ENCODE results near the gene PRIMA1. TPM values are rescaled to one million over a fixed set of nuclear protein-coding genes. Genes with fewer than 3 reads are reported as not detected.

PRIMA1 gene
- total RNA-seq, 4 donors from 2014 or later, result 14.0 to 28.8 (median 16.4) TPM

DNA sequence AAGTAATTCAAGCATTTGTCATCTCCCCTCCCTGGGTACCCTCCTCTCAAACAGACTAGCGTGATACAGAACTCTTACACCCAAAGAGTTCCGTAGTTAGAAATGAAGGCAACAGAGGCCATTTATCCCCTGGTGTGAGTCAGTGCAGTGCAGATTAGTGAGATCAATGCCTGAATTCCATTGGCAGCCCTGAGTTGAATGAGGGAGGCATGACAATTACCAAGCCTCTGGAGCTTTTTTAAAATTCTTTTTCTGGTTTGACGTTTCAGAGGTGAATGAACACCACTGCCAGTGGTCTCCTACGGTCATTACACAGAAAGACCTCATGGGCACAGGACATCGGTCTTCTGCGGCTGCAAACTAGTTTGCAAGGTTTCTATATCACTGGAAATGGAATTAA lies 94.4 kb downstream of the PRIMA1 start:
- TF ChIP-seq EP300 (IDR thresholded peaks at IDR 0.05), result no peak
- no peak for TF ChIP-seq POLR2AphosphoS5 (IDR thresholded peaks at IDR 0.05)
- TF ChIP-seq, protein P1, sequence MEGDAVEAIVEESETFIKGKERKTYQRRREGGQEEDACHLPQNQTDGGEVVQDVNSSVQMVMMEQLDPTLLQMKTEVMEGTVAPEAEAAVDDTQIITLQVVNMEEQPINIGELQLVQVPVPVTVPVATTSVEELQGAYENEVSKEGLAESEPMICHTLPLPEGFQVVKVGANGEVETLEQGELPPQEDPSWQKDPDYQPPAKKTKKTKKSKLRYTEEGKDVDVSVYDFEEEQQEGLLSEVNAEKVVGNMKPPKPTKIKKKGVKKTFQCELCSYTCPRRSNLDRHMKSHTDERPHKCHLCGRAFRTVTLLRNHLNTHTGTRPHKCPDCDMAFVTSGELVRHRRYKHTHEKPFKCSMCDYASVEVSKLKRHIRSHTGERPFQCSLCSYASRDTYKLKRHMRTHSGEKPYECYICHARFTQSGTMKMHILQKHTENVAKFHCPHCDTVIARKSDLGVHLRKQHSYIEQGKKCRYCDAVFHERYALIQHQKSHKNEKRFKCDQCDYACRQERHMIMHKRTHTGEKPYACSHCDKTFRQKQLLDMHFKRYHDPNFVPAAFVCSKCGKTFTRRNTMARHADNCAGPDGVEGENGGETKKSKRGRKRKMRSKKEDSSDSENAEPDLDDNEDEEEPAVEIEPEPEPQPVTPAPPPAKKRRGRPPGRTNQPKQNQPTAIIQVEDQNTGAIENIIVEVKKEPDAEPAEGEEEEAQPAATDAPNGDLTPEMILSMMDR (IDR thresholded peaks at IDR 0.05), result no peak
- no peak for TF ChIP-seq POLR2A (IDR thresholded peaks at IDR 0.05)
- H3K4me1 ChIP-seq, result no peaks in the 10 kb centered on the region
- no peaks in the 10 kb centered on the region for H3K27me3 ChIP-seq
- 62 to 82% methylated on average over 5 to 6 of the region's 6 CpGs for WGBS, 2 donors (ENCODE audit: low coverage in 1 of 2)
- no peak overlapping the region for H3K27ac ChIP-seq
- no peak overlapping the region for H3K4me3 ChIP-seq
- no peaks in the 10 kb centered on the region for H3K36me3 ChIP-seq
- peaks cover 0 to 8% (median 0%) of the 10 kb centered on the region in 3 donors for H3K9me3 ChIP-seq
- ATAC-seq, result no peak

DNA sequence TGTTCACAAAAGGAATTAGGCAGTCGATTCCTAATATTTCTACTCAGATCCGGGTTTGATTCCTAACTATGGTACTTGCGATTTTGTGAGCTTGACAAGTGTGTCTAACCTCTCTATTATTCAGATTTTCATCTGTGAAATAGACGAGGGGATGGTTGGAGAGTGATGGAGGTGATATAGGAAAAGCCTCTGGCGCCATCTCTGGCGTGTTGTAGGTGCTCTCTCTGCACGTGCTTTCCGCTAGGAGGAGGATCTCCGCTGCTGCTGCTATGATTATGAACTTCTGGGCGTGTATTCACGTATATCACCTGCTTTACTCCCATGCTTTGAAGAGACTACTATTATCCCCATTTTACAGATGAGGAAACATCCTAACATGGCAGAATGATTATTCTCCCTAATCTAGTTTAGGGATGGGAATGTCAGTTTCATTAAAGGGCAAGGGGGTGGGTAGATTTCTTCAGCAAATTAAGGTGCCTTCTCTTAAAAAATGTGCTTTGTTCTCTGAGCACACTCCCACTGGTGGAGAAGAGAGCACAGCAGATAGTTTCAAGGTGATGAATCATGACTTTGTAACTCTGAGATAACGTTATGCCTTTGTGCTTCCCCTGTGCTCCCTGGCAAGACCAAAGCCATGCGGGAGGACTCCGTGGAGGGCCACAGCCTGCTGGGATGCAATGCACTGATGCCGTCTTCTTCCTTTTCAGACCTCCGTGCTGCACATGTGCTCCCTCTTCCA lies 97.1 kb downstream of the PRIMA1 start:
- no peak overlapping the region for H3K27ac ChIP-seq
- H3K4me3 ChIP-seq, result no peak overlapping the region
- no peaks in the 10 kb centered on the region for H3K4me1 ChIP-seq
- peaks cover 9% of the 10 kb centered on the region for H3K27me3 ChIP-seq
- 82 to 84% methylated on average over 9 to 16 of the region's 16 CpGs for WGBS, 2 donors (ENCODE audit: low coverage in 1 of 2)
- no peaks in the 10 kb centered on the region for H3K36me3 ChIP-seq
- no peaks in the 10 kb centered on the region for H3K9me3 ChIP-seq
- ATAC-seq, result no peak
- TF ChIP-seq POLR2A (IDR thresholded peaks at IDR 0.05) (no peak), POLR2AphosphoS5 (IDR thresholded peaks at IDR 0.05) (no peak), EP300 (IDR thresholded peaks at IDR 0.05) (no peak)
- TF ChIP-seq, protein P1 (IDR thresholded peaks at IDR 0.05), result no peak

DNA sequence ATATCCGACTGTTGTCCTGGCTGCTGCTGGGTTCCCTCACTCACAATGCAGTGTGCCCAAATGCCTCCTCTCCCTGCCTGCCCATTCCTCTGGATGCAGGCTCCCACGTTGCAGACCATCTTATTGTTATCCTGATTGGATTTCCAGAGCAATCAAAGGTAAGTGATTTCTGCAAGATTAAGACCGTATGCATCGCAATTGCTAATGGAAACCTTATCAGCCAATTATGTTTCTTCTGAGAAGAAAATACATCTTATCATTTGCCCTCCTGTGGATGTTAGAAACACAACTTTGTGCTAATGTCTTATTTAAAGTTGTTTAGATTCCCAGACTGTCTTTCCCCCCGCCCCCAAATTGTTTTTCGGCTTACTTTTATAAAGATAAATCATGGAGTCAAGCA lies 98.1 kb downstream of the PRIMA1 start:
- Histone ChIP-seq H3K4me1 (no peaks in the 10 kb centered on the region), H3K9me3 (no peaks in the 10 kb centered on the region), H3K27me3 (peaks cover 9% of the 10 kb centered on the region), H3K27ac (no peak overlapping the region), H3K36me3 (no peaks in the 10 kb centered on the region), H3K4me3 (no peak overlapping the region)
- TF ChIP-seq EP300 (IDR thresholded peaks at IDR 0.05) (no peak), POLR2AphosphoS5 (IDR thresholded peaks at IDR 0.05) (no peak), POLR2A (IDR thresholded peaks at IDR 0.05) (no peak)
- TF ChIP-seq, protein P1 (IDR thresholded peaks at IDR 0.05), result no peak
- no peak for ATAC-seq
- WGBS, 2 donors (ENCODE audit: low coverage in 1 of 2), result 42 to 75% methylated on average over 5 to 6 of the region's 6 CpGs

DNA sequence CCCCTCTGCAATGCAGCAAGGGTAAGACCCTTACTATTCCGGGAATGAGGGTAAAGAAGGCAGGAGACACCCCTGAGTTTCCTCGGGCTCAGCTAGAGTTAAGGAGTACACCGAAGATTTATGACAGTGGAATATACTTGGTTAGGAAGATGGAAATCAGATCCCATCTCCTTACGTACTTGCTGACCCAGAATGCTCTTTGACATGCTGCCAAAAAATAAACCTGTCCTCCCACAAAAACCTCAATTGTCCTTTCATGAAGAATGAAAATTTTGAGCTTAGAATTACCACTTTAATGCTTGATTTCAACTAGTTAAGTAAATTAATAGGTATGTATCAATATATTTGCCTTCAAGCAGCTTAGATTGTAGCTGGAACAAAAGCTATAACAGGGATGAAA lies 99.5 kb downstream of the PRIMA1 start:
- ATAC-seq, result no peak
- H3K27me3 ChIP-seq, result peaks cover 9% of the 10 kb centered on the region
- no peaks in the 10 kb centered on the region for H3K4me1 ChIP-seq
- no peaks in the 10 kb centered on the region for H3K9me3 ChIP-seq
- no peak overlapping the region for H3K4me3 ChIP-seq
- 47 to 65% methylated on average over 3 to 4 of the region's 4 CpGs for WGBS, 2 donors (ENCODE audit: low coverage in 1 of 2)
- H3K27ac ChIP-seq, result no peak overlapping the region
- TF ChIP-seq EP300 (IDR thresholded peaks at IDR 0.05) (no peak), POLR2A (IDR thresholded peaks at IDR 0.05) (no peak), POLR2AphosphoS5 (IDR thresholded peaks at IDR 0.05) (no peak)
- TF ChIP-seq, protein P1 (IDR thresholded peaks at IDR 0.05), result no peak
- no peaks in the 10 kb centered on the region for H3K36me3 ChIP-seq

DNA sequence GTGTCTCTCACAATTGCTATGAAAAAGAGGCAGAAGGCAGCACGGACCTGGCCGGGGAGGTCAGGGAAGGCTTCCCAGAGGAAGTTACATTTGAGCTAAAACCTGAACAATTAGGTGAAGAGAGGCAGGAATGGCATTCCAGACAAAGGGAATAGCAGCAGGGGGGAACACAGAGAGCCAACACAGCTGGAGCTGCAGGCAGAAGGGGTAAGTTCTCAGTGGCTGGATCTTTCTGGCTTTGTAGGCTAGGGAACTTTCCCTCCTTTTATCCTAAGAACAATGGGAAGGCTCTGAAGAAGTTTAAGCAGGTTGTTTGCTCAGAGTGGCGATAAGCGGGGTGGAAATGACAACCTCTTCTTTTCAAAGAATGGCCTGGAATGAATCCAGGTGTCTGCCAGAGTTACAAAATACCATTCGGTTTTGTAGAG lies 100.0 kb downstream of the PRIMA1 start:
- Histone ChIP-seq H3K4me3 (no peak overlapping the region), H3K36me3 (no peaks in the 10 kb centered on the region), H3K27ac (no peak overlapping the region), H3K9me3 (no peaks in the 10 kb centered on the region), H3K27me3 (peaks cover 9% of the 10 kb centered on the region), H3K4me1 (no peaks in the 10 kb centered on the region)
- TF ChIP-seq POLR2AphosphoS5 (IDR thresholded peaks at IDR 0.05), result no peak
- TF ChIP-seq POLR2A (IDR thresholded peaks at IDR 0.05), result no peak
- TF ChIP-seq, protein P1 (IDR thresholded peaks at IDR 0.05), result no peak
- no peak for TF ChIP-seq EP300 (IDR thresholded peaks at IDR 0.05)
- WGBS, 2 donors (ENCODE audit: low coverage in 1 of 2), result 25 to 33% methylated on average over 3 to 5 of the region's 5 CpGs
- ATAC-seq, result no peak
